ENCODE results near the gene DOC2B.
"Not testable (repeated sequence)": the region's sequence is repeated elsewhere in the genome, so short reads cannot be mapped to it uniquely, and the experiment has no call there.

Gene DOC2B

DNA sequence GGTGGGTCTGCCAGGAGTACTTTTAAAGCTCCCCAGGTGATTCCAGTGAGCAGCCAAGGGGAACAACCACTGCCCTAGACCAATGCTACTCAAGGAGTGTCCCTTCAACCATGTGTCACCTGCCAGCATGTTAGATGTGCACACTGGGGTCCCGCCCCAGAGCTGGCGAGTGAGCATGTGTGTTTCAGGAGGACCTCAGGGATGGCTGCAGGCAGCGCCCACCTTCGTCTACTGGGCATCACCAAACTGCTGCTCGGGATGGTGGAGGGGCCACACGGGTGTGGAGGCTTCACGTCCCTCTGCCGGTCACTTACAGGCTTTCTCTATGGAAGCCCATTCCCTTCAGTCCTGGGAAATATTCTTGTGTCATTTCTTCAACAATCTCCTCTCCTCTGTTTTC, 29.0 kb upstream of the DOC2B start:
- no peak for DNase-seq

DNA sequence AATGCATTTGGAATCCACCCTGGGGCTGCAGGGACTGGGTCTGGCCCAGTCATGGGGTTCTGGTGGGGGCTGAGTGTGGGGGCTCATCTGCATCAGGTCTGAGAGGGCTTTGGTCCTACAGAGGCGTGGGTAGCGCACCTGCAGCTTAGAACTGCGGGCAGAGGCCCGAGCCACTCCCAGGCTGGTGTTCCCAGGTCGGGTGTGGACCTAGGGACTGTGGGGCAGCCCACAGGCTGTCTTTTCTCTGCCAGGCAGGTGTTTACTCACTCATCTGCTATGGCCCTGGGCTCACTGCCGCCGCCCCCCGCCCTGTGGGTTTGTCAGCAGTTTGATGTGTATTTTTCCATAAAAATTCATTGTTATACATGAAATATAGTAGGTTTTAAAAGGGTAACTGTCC, 27.0 kb upstream of the DOC2B start:
- DNase-seq: no peak

GRCh38 chr17:207775-208174, 26.3 kb upstream of the DOC2B start:
- no peak for DNase-seq

DNA sequence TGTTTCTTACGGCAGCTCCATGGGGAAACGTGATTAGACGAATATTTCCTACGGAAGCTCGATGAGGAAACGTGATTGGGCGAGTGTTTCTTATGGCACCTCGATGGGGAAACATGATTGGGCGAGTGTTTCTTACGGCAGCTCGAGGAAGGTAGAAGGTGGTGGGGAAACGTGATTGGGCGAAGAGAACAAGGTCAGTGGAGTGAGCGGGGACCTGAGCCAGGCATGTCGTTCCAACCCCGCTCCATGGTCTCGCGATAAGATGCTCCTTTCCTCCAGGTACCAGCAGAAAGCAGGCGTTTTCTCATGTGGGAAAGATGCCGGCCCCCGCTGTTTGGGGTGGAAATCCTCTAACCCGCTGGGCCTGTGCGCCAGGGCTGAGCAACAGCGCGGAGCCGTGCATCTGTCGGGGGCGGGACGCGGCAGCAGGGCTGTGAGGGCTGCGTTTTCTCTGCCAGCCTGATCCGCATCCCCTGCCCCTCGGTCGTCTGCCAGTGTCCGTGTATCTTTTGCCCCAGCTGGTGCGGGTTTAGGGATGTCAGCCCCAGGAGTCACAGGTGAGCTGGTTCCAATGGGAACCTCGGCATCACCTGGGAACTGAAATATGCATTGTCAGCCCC, 25.6 kb upstream of the DOC2B start:
- DNase-seq: no peak

- DNase-seq: not testable (repeated sequence)
Observed at GRCh38 chr17:206484-206883, 25.0 kb upstream of the DOC2B start.

- DNase-seq: no peak
Observed at GRCh38 chr17:205817-206216, 24.4 kb upstream of the DOC2B start.

GRCh38 chr17:205148-205669, 23.8 kb upstream of the DOC2B start:
- DNase-seq: no peak

DNA sequence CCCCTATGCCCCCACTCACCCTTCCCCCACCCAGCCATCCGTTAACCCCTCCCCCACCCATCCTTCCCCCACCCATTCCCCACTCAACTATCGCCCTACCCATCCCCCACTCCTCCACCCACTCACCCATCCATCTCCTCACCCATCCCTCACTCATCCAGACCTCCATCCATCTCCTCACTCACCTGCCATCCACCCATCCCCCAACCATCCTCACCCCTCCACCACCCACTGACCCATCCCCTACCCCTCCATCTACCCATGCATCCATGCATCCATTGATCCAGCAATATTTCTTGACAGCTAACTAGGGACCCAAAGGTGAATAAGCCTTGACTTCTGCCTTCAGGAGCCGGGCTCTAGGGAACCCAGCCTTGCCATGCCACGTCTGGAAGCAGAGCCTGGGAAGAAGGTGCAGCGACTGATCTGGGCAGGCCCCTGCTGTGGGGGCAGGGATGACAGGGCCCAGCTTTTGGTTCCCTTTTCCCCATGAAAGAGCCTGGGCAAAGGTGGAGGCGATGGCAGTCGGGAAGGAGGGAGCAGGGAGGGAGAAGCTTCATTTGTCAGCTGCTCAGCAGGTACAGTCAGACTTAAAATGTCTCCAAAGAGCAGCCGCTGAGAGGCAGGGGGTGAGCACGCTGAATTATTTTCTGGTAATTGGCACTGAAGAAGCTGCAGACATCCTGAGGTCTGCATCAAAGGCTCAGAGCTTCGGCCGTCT, 23.1 kb upstream of the DOC2B start:
- no peak for DNase-seq

GRCh38 chr17:202501-202951, 21.1 kb upstream of the DOC2B start:
- no peak for DNase-seq

GRCh38 chr17:201736-202135, 20.3 kb upstream of the DOC2B start:
- not testable (repeated sequence) for DNase-seq

- not testable (repeated sequence) for DNase-seq
Observed at GRCh38 chr17:201257-201656, 19.8 kb upstream of the DOC2B start.

DNA sequence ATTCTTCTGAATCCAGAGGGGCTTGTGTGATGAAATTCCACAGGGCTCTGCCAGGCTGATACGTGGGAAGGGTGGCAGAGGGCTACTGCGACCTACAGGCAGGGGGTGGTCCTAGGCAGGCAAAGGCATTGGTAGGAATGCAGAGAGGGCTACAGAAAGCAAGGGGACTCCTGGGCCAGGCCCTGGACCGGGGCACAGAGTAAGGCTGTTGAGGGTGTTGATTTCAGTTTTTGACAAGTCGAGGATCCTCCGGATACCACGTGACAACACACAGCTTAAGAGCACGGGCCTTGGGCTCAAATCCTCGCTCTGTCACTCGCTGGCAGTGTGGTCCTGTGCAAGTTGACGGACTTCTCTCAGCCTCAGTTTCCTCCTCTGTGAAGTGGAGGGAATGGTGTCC, 19.1 kb upstream of the DOC2B start:
- DNase-seq: no peak

DNA sequence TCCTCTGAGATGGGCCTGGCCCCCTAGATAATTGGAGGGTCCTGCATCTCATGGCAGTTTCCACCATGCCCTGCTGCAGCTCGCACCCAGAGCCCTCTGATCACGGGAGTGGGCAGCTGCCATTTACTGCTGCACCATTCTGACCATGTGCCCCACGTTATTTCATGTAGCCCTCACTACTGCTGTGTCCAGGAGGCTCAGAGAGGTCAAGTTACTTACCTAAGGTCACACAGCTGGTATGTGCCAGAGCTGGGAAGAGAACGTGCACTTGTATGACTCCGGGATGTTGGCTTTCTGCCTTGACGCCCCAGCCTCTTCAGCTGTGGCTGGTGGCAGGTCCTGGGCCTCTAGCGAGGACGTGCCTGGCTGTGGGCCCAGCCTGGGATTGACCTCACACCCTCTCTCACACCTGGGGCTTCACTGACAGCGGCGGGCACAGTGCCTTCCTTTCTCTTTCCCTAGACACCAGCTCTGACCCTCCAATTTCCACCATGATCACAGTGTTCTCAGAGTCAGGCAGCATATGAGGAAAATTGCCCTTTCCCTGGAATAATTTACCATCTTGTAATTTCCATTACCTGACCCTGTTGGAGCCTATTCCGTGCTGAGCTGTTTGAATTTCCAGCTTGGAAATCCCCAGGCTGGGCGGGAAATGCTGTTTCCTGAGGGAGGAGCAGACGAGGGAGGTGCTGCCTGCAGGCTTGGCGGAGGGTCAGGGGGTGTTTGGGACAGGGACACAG, 18.5 kb upstream of the DOC2B start:
- no peak for DNase-seq

DNA sequence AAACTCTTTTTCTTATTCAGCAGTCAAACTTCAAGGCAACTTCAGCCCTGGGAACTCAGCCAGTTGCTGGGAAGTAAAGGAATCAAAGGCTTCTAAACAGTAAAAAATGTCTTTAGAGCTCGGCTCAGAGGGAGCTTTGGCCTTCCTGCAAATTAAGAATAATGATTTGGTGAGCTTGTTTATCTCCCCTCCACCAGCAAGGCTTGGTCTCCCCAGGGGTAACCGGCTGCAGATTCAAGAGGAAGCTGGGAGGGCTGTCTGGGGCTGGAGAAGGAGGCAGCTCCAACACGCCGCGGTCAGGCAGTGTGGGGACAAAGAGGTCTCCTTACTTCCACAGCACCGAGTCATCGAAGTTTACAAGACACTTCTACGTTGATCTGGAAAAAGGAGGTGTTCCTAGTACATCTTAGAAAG, 17.7 kb upstream of the DOC2B start:
- no peak for DNase-seq

- not testable (repeated sequence) for DNase-seq
Observed at GRCh38 chr17:198225-198624, 16.8 kb upstream of the DOC2B start.

GRCh38 chr17:197352-197751, 15.9 kb upstream of the DOC2B start:
- no peak for DNase-seq

DNA sequence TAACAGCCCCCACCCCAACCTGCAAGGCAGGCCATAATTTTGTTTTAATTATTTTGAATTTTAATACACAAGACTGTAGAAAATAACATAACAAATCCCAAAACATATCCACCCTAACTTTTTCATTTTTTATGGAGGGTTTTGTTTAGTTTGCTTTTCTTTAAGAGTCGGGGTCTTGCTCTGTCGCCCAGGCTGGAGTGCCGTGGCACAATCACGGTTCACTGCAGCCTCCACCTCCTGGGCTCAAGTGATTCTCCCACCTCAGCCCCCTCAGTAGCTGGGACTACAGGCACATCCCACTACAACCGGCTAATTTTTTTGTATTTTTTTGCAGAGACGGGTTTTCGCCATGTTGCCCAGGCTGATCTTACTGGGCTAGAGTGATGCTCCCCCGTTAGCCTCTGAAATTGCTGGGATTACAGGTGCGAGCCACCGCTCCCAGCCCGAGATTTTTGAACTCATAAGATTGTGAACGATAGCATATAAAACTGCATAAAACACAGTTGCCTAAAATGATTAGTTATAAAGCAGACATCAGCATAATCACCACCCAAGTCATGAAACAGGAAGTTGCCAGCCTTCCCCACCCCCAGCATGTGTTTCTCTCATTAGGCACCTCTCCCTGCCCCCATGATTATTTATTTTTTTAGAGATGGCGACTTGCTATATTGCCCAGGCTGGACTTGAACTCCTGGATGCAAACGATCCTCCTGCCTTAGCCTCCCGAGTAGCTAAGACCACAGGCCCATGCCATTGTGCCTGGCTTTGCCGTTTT, 13.6 kb upstream of the DOC2B start:
- DNase-seq: no peak

GRCh38 chr17:193841-194806, 12.7 kb upstream of the DOC2B start:
- DNase-seq: no peak

DNA sequence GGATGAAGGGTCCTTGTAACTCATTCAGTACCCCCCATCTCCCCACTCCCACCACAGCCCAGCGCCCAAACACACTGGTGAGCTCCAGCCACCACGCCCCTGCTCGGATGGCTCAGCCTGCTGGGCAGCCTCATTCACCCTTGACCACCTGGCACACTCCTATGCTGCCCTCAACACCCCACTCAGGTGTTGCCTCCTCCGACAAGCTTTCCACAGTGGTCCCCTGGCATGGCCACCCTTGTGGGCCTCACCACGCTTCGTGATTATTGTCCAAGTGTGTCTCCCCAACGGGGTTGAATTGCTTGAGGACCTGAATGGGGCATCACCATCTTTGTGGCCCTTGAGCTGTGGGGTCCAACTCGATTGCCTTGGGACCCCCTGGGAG, 12.0 kb upstream of the DOC2B start:
- no peak for DNase-seq

- no peak for DNase-seq
Observed at GRCh38 chr17:192666-193425, 11.4 kb upstream of the DOC2B start.

DNA sequence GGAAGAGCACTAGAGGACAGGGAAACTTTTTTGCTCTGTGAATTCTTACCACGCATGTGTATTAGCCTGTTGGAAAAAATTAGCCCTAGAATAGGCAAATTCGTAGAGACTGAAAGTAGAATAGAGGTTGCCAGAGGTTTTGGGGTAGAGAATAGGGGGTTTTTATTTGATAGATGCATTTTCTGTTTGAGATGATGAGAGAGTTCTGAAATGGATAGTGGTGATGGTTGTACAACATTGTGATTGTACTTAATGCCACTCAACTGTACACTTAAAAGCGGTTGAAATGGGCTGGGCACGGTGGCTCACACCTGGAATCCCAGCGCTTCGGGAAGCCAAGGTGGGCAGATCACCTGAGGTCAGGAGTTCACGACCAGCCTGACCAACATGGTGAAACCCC, 8.0 kb upstream of the DOC2B start:
- DNase-seq: no peak
